Measurements from ENCODE around the gene CCDC24.

DNA sequence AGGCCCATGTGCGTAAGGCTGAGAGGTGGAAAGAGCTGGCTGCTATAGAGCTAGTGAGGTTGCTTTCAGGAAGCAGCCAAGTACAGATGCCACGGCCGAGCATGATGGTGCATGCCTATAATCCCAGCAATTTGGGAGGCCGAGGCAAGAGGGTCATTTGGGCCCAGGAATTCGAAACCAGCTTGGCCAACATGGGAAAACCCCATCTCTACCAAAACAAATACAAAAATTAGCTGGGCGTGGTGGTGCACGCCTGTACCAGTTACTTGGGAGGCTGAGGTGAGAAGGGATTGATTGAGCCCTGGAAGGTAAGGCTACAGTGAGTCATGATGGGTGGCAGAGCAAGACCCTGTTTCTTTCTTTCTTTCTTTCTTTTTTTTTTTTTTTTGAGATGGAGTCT is 2.7 kb downstream of the CCDC24 start:
- TF ChIP-seq EP300 (IDR thresholded peaks at IDR 0.05; ENCODE audit: borderline replicate concordance), result no peak
- TF ChIP-seq USF1 (IDR thresholded peaks at IDR 0.05), result no peak
- TF ChIP-seq, protein P1, sequence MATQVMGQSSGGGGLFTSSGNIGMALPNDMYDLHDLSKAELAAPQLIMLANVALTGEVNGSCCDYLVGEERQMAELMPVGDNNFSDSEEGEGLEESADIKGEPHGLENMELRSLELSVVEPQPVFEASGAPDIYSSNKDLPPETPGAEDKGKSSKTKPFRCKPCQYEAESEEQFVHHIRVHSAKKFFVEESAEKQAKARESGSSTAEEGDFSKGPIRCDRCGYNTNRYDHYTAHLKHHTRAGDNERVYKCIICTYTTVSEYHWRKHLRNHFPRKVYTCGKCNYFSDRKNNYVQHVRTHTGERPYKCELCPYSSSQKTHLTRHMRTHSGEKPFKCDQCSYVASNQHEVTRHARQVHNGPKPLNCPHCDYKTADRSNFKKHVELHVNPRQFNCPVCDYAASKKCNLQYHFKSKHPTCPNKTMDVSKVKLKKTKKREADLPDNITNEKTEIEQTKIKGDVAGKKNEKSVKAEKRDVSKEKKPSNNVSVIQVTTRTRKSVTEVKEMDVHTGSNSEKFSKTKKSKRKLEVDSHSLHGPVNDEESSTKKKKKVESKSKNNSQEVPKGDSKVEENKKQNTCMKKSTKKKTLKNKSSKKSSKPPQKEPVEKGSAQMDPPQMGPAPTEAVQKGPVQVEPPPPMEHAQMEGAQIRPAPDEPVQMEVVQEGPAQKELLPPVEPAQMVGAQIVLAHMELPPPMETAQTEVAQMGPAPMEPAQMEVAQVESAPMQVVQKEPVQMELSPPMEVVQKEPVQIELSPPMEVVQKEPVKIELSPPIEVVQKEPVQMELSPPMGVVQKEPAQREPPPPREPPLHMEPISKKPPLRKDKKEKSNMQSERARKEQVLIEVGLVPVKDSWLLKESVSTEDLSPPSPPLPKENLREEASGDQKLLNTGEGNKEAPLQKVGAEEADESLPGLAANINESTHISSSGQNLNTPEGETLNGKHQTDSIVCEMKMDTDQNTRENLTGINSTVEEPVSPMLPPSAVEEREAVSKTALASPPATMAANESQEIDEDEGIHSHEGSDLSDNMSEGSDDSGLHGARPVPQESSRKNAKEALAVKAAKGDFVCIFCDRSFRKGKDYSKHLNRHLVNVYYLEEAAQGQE (IDR thresholded peaks at IDR 0.05; ENCODE audit: low read depth), result no peak
- TF ChIP-seq EGR1 (IDR thresholded peaks at IDR 0.05), result no peak
- TF ChIP-seq RAD21 (IDR thresholded peaks at IDR 0.05; ENCODE audit: low read depth), result no peak
- no peak for TF ChIP-seq CREB1 (IDR thresholded peaks at IDR 0.05; ENCODE audit: low read depth)
- TF ChIP-seq, protein P2, sequence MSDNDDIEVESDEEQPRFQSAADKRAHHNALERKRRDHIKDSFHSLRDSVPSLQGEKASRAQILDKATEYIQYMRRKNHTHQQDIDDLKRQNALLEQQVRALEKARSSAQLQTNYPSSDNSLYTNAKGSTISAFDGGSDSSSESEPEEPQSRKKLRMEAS (IDR thresholded peaks at IDR 0.05), result no peak
